Peyer's patch (tissue), 4 donors: ENCODE measurements around the gene SYNE1.

ENCODE experiments used
- CTCF ChIP-seq, 6 experiments: fragments of 450-650 bp in 4 of 6; fragments of 200-600 bp in 2 of 6; sonication (generic) in 1 of 6; IDR thresholded peaks; one replicate each; pipeline ENCODE4 v1.5.1; 2017 to 2019; ENCODE audit warnings: antibody characterized with exemption in 6 of 6, mild to moderate bottlenecking in 3 of 6, moderate library complexity in 1 of 6
- POLR2A ChIP-seq, 2 donors: fragments of 450-650 bp; IDR thresholded peaks; one replicate each; pipeline ENCODE4 v1.5.1; 2017; ENCODE audit warnings: antibody characterized with exemption in 2 of 2, mild to moderate bottlenecking in 2 of 2, moderate library complexity in 2 of 2

- TF ChIP-seq CTCF (IDR thresholded peaks at IDR 0.05) (no peak), POLR2A (IDR thresholded peaks at IDR 0.05) (no peak)
Observed at GRCh38 chr6:152296648-152297376, 340.4 kb downstream of the SYNE1 start.
